ENCODE data around the gene SEMA3C.

DNA sequence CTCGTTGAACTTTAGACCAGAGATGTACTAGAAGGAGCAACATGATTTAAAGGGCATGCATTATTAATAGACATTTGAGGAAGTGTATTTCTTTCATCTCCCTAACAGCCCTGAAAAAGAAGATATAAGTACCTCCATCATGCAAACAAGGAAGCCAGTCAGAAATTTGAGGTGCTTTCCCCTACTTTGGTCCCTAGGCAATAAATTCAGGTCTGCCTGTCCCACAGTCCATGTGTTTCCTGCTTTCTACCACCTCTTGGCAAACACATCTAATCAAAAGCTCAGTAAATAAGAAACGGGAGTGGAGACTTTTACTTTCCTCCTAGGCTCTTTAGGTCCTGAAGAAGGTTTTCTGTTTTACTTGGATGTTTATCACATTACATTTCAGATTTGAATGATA lies 5.2 kb upstream of the SEMA3C start:
- TF ChIP-seq CTCF (IDR thresholded peaks at IDR 0.05; ENCODE audit: insufficient read depth, low read length) (no peak), POLR2AphosphoS5 (IDR thresholded peaks at IDR 0.05; ENCODE audit: low read depth) (no peak)
